Measurements from ENCODE around the gene SYPL1.

Gene SYPL1

DNA sequence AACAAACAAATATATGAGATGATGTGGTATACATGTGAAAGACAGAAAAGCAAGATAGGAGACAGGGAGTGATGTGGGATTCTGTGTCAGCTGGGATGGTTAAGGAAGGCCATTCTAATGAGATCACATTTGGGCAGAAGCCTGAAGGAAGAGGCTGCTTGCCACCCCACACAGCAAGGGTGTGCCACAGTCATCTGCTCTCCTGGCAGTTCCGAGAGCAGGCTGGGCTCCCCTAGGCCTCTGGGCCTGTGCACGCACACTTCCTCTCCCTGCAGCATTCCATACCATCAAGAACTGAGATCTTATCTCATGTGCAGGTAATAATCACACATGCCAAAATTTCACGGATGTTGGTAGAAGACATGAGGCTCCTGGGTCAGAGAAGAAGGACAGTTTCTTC is 43.1 kb downstream of the SYPL1 start:
- peaks cover 15% of the 10 kb centered on the region for H3K4me1 ChIP-seq (ENCODE audit: control insufficient read depth, insufficient read depth, low read length)
- H3K27me3 ChIP-seq (ENCODE audit: control insufficient read depth, insufficient read depth, low read length, poor library complexity, severe bottlenecking), result no peaks in the 10 kb centered on the region
- H3K9me3 ChIP-seq (ENCODE audit: control insufficient read depth, low read length), result no peaks in the 10 kb centered on the region
- no peak overlapping the region for H3K27ac ChIP-seq (ENCODE audit: insufficient read depth, low read depth, low read length, poor library complexity, severe bottlenecking)
- WGBS, 2 experiments, result 92 to 94% methylated on average over 3 of the region's 3 CpGs
- H3K4me3 ChIP-seq (ENCODE audit: insufficient read depth, low read depth, low read length), result no peak overlapping the region
- no peaks in the 10 kb centered on the region for H3K36me3 ChIP-seq (ENCODE audit: control insufficient read depth, insufficient read depth, low read length)

DNA sequence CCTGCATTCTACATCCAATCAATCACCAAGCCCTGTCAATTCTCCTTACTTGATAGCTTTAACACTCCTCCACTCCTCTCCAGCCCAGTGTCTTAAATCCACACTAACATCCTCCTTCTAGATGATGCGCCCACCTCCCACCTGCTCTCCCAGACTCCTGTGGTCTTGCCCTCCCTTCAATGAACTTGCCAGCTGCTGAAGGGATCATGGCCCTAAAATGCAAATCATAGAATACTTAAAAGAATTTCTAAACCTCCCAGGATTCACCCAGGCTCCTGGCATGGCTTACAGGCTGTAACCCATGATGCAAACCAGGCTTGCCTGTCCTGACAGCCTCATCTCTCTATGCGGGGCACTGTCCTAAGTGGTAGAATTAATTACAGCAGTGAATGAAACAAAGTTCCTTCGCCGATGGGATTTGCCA is 43.6 kb downstream of the SYPL1 start:
- Histone ChIP-seq H3K27me3 (ENCODE audit: control insufficient read depth, insufficient read depth, low read length, poor library complexity, severe bottlenecking) (no peaks in the 10 kb centered on the region), H3K27ac (ENCODE audit: insufficient read depth, low read depth, low read length, poor library complexity, severe bottlenecking) (no peak overlapping the region), H3K4me1 (ENCODE audit: control insufficient read depth, insufficient read depth, low read length) (peaks cover 15% of the 10 kb centered on the region), H3K4me3 (ENCODE audit: insufficient read depth, low read depth, low read length) (no peak overlapping the region), H3K36me3 (ENCODE audit: control insufficient read depth, insufficient read depth, low read length) (no peaks in the 10 kb centered on the region), H3K9me3 (ENCODE audit: control insufficient read depth, low read length) (no peaks in the 10 kb centered on the region)
- 93 to 98% methylated on average over 4 of the region's 4 CpGs for WGBS, 2 experiments

DNA sequence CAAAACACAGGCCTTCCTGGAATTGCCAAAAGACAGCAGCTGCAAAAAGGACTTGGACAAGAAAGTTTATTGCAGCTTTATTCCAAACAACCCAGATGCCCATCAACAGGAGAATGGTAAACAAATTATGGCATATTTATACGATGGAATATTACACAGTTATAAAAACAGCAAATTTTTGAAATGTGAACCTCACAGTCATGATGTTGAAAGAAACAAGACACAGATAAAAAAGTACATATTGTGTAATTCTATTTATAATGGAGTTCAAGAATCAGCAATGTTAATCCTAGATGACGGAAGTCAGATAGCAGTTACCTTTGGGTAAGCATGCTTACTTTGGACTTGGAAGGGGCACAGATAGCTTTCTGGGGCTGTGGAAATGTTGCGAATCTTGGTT is 44.4 kb downstream of the SYPL1 start:
- Histone ChIP-seq H3K36me3 (ENCODE audit: control insufficient read depth, insufficient read depth, low read length) (no peaks in the 10 kb centered on the region), H3K9me3 (ENCODE audit: control insufficient read depth, low read length) (no peaks in the 10 kb centered on the region), H3K27me3 (ENCODE audit: control insufficient read depth, insufficient read depth, low read length, poor library complexity, severe bottlenecking) (no peaks in the 10 kb centered on the region), H3K4me1 (ENCODE audit: control insufficient read depth, insufficient read depth, low read length) (peaks cover 15% of the 10 kb centered on the region), H3K27ac (ENCODE audit: insufficient read depth, low read depth, low read length, poor library complexity, severe bottlenecking) (no peak overlapping the region), H3K4me3 (ENCODE audit: insufficient read depth, low read depth, low read length) (no peak overlapping the region)
- 96 to 98% methylated on average over 2 of the region's 3 CpGs for WGBS, 2 experiments

DNA sequence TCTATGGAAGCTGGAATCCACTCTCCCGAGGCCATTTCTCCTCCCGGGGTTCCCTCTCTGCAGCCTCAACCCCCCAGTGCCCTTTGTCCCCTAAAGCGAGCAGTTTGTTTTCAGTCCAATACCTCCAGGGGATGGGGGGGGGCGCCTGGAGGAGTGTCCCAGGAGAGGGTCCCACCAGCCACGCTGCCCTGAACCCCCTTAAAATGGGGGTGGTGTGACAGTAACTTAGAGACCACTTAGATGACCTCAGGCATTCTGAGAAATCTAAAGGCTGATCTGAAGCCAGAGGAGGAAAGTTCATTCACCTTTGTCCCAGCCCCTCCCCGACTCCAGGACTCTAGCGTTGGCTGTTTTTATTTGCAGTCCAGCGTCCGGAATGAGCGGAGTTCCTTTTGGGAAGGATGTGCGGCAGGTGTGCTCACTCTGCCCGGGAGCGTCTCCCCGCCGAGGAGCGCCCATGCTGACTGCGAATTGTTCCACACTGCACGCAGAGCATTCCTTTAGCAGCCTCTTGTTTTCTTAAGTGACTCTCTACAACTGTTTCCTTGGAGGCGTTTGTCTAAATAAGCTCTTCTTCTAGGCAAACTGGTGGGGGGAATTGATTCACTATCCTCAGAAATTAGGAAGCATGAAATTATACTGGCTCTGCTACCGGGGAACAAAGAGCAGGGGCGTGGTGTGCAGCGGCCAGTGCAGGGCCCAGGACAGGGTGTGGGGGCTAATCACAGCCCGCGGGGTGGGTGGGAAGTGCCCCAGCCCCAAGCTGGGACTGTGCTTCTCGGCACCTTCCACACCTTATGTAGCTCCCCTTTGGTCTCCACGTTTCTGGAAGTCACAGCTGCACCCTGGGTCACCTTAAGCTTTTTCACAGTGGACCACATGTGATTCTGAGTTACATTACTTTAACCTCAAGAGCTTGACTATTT is 46.3 kb downstream of the SYPL1 start:
- Histone ChIP-seq H3K4me3 (ENCODE audit: insufficient read depth, low read depth, low read length) (no peak overlapping the region), H3K4me1 (ENCODE audit: control insufficient read depth, insufficient read depth, low read length) (peaks cover 15% of the 10 kb centered on the region), H3K9me3 (ENCODE audit: control insufficient read depth, low read length) (no peaks in the 10 kb centered on the region), H3K27me3 (ENCODE audit: control insufficient read depth, insufficient read depth, low read length, poor library complexity, severe bottlenecking) (no peaks in the 10 kb centered on the region), H3K27ac (ENCODE audit: insufficient read depth, low read depth, low read length, poor library complexity, severe bottlenecking) (no peak overlapping the region), H3K36me3 (ENCODE audit: control insufficient read depth, insufficient read depth, low read length) (no peaks in the 10 kb centered on the region)
- 72 to 79% methylated on average over 25 to 26 of the region's 26 CpGs for WGBS, 2 experiments

DNA sequence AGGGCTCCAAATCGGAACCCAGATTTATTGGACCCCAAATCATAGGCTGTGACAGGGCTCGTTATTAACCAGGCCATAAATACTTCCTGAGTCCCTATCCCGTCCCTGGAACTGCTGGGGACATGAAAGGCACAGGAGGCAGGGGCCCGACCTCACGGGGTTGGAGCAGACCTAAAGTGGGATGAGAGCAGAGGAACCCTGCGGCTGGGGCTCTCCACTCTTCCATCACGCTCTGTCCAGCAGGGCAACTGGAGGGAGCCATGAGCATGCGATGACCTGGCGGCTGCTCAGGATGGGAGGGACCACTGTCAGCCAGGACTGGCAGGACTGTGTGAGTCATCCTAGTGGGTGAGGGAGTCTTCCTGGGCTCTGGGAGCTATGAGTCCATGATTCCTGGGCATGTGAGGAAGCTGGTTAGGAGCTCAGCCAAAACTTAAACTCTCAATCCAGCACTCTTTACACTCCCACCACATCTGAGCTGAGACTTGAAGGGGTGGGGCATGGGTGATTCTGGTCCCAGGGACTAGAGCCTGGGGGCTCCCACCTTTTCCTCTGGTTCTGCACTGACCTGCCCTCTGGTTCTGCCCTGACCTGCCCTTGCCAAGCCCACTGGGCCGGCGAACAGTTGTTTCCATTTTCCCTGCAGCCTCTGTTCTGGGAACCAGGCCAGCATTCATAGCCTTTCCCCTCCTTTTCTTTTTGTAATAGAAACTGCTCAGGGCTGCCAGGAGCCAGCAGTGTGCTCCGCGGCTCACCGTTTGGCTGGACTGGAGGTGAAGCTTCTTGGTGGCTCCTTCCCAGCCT is 47.1 kb downstream of the SYPL1 start:
- Histone ChIP-seq H3K9me3 (ENCODE audit: control insufficient read depth, low read length) (no peaks in the 10 kb centered on the region), H3K36me3 (ENCODE audit: control insufficient read depth, insufficient read depth, low read length) (no peaks in the 10 kb centered on the region), H3K27me3 (ENCODE audit: control insufficient read depth, insufficient read depth, low read length, poor library complexity, severe bottlenecking) (no peaks in the 10 kb centered on the region), H3K27ac (ENCODE audit: insufficient read depth, low read depth, low read length, poor library complexity, severe bottlenecking) (no peak overlapping the region), H3K4me3 (ENCODE audit: insufficient read depth, low read depth, low read length) (no peak overlapping the region), H3K4me1 (ENCODE audit: control insufficient read depth, insufficient read depth, low read length) (peaks cover 15% of the 10 kb centered on the region)
- 88 to 91% methylated on average over 14 of the region's 14 CpGs for WGBS, 2 experiments

DNA sequence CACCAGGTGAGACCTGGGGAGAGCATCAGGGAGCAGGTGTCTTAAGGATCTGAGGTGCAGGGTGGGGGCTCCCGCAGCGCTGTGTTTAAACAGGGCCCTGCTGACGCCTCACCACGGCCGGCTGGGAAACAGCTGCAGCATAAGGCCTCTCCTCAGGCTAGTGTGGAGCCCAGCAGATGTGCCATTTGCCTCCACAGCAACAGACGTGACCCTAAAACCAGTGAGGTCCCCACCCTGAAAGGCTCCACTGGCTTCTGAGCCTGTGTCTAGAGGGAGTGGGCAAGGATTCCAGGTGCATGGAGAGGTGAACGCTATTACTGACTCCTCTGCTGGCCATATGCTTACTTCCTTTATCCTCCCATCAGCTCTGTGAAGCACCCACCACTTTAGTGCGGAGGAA is 47.8 kb downstream of the SYPL1 start:
- H3K27me3 ChIP-seq (ENCODE audit: control insufficient read depth, insufficient read depth, low read length, poor library complexity, severe bottlenecking), result no peaks in the 10 kb centered on the region
- H3K4me1 ChIP-seq (ENCODE audit: control insufficient read depth, insufficient read depth, low read length), result peaks cover 15% of the 10 kb centered on the region
- no peak overlapping the region for H3K4me3 ChIP-seq (ENCODE audit: insufficient read depth, low read depth, low read length)
- 88 to 90% methylated on average over 8 of the region's 8 CpGs for WGBS, 2 experiments
- no peaks in the 10 kb centered on the region for H3K9me3 ChIP-seq (ENCODE audit: control insufficient read depth, low read length)
- H3K27ac ChIP-seq (ENCODE audit: insufficient read depth, low read depth, low read length, poor library complexity, severe bottlenecking), result no peak overlapping the region
- H3K36me3 ChIP-seq (ENCODE audit: control insufficient read depth, insufficient read depth, low read length), result no peaks in the 10 kb centered on the region

DNA sequence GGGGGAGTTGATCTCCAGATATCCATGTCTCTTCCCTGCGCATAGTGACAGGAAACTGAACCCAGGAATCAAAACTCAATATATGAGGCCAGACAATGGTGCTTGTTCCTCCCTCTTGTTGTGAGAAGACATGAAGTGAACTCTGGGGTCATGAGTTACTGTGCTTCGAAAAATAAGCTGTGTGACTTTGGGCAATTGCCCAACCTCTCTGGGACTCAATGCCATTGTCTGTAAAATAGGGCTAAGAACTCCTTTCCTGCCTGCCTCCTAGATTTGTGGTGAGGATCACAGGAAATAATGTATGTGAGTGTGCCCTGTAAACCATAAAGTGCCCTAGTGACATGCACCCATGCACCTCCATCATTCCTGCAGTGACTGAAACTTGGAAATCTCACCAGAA is 48.4 kb downstream of the SYPL1 start:
- Histone ChIP-seq H3K36me3 (ENCODE audit: control insufficient read depth, insufficient read depth, low read length) (no peaks in the 10 kb centered on the region), H3K27ac (ENCODE audit: insufficient read depth, low read depth, low read length, poor library complexity, severe bottlenecking) (no peak overlapping the region), H3K9me3 (ENCODE audit: control insufficient read depth, low read length) (no peaks in the 10 kb centered on the region), H3K4me1 (ENCODE audit: control insufficient read depth, insufficient read depth, low read length) (peaks cover 20% of the 10 kb centered on the region), H3K27me3 (ENCODE audit: control insufficient read depth, insufficient read depth, low read length, poor library complexity, severe bottlenecking) (no peaks in the 10 kb centered on the region), H3K4me3 (ENCODE audit: insufficient read depth, low read depth, low read length) (no peak overlapping the region)
- WGBS, 2 experiments, result 93 to 98% methylated on average over 2 of the region's 2 CpGs

DNA sequence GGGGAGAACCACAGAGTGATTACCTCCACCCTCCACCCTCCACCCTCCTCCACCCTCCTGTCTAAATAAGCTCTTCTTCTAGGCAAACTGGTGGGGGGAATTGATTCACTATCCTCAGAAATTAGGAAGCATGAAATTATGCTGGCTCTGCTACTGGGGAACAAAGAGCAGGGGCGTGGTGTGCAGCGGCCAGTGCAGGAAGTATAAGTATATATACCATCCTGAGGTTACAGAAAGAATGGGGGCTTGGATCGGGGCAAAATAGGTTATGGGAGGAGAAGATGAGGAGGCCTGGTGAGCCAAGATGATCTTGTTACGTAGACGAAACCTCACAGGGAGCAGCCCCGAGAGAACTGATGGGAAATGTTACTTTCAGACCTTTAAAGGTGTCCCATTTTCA is 49.1 kb downstream of the SYPL1 start:
- Histone ChIP-seq H3K4me3 (ENCODE audit: insufficient read depth, low read depth, low read length) (no peak overlapping the region), H3K4me1 (ENCODE audit: control insufficient read depth, insufficient read depth, low read length) (peaks cover 26% of the 10 kb centered on the region), H3K27ac (ENCODE audit: insufficient read depth, low read depth, low read length, poor library complexity, severe bottlenecking) (no peak overlapping the region), H3K9me3 (ENCODE audit: control insufficient read depth, low read length) (no peaks in the 10 kb centered on the region), H3K27me3 (ENCODE audit: control insufficient read depth, insufficient read depth, low read length, poor library complexity, severe bottlenecking) (no peaks in the 10 kb centered on the region), H3K36me3 (ENCODE audit: control insufficient read depth, insufficient read depth, low read length) (no peaks in the 10 kb centered on the region)
- WGBS, 2 experiments, result 86 to 95% methylated on average over 6 of the region's 6 CpGs

DNA sequence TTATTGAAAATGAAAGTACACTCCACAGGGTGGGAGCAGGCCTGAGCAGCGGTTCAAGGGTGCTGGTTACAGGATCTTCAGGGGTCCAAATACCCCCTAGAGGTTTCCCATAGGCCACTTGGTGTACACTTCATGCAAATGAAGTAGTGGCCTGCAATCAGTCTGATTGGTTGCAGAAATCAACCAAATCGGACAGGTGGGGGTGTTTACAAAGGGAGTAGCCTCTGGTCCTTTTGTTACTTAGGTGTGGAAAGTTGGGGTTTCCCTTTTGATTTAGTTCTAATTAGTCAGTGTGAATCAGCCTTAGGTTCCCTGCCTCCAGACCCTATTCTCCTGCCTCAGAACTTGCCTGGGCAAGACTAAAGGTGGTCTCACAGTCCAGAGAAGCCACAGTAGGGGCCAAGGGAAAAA is 49.6 kb downstream of the SYPL1 start:
- Histone ChIP-seq H3K4me1 (ENCODE audit: control insufficient read depth, insufficient read depth, low read length) (peaks cover 26% of the 10 kb centered on the region), H3K36me3 (ENCODE audit: control insufficient read depth, insufficient read depth, low read length) (no peaks in the 10 kb centered on the region), H3K4me3 (ENCODE audit: insufficient read depth, low read depth, low read length) (no peak overlapping the region), H3K27me3 (ENCODE audit: control insufficient read depth, insufficient read depth, low read length, poor library complexity, severe bottlenecking) (no peaks in the 10 kb centered on the region), H3K9me3 (ENCODE audit: control insufficient read depth, low read length) (no peaks in the 10 kb centered on the region), H3K27ac (ENCODE audit: insufficient read depth, low read depth, low read length, poor library complexity, severe bottlenecking) (no peak overlapping the region)
- WGBS, 2 experiments, result 89 to 90% methylated on average over 2 of the region's 2 CpGs

DNA sequence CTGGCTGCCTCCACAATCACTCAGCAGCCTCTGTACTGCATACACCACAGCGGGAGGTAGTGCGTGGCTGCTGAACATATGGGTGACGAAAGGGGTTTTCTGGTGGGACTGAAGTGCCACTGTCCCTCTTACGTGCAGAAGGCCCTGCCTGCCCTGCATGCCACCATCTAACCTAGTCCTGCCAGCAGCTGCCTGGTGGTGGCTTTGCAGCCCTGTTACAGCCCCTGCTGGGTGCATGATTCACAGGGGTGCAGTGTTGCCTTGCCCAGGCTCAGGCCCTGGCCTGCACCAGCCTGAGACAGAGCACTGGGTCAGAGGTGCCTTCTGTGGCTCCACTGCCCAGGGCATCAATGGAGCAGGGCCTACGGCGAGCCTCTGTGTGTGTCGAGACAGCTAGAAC is 50.1 kb downstream of the SYPL1 start:
- Histone ChIP-seq H3K27me3 (ENCODE audit: control insufficient read depth, insufficient read depth, low read length, poor library complexity, severe bottlenecking) (no peaks in the 10 kb centered on the region), H3K4me3 (ENCODE audit: insufficient read depth, low read depth, low read length) (no peak overlapping the region), H3K9me3 (ENCODE audit: control insufficient read depth, low read length) (no peaks in the 10 kb centered on the region), H3K4me1 (ENCODE audit: control insufficient read depth, insufficient read depth, low read length) (peaks cover 26% of the 10 kb centered on the region), H3K27ac (ENCODE audit: insufficient read depth, low read depth, low read length, poor library complexity, severe bottlenecking) (no peak overlapping the region), H3K36me3 (ENCODE audit: control insufficient read depth, insufficient read depth, low read length) (no peaks in the 10 kb centered on the region)
- 95 to 96% methylated on average over 7 of the region's 7 CpGs for WGBS, 2 experiments
